ENCODE data around the gene KMT2B. TPM values are rescaled to one million over a fixed set of nuclear protein-coding genes. Genes with fewer than 3 reads are reported as not detected.

KMT2B gene
- total RNA-seq, 1 experiment from 2014 or later, result 66.6 TPM

DNA sequence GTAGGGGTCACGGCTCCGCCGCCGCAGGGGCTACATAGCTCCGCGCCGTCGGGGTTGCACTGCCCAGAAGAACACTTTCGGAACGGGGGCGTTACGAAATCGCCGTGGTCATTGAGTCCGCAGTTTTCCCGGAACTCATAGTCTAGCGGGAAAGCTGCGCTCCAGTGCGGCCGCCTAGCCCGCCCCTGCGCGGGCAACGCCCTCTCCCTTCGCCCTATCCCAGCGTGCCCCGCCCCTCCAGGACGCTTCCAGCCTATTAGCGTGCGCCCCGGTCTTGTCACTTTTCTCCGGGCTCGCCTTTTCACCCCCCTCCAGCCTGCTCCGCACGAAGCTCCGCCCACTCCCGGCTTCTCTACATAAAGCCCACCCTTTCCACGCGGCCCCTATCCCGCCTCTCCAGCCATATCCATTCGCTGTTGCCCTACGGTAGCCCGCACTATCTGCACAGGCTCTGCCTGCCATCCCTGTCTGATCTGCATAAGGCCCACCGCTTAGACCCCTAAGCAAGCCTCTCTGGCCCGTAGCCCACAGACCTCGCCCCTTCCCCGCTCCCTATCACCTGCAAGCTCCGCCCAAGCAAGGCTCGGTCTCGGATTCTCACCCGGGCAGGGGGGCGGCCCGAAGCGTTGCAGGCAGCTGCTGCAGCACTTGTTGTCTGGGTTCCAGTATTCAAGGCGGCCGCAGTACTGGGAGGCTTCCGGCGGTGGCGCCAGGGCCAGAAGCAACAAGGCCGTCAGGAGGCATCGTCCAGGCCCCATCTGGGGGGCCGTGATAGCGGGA is 22.8 kb downstream of the KMT2B start:
- POLR2A ChIA-PET, result interaction anchor here (0.5 to 1.3 kb wide), 18 partner anchors 10 to 1955 kb away, joined by 3 to 13 read pairs (median 4); partner anchors contain the start of genes COX6B1, HSPB6, PROSER3 and SYNE4
- CTCF ChIA-PET, result interaction anchor here (0.5 to 1.6 kb wide), 25 partner anchors 8 to 599 kb away, joined by 3 to 25 read pairs (median 3); partner anchors contain the start of genes COX6B1, LIN37 and PROSER3
- Mint-ChIP-seq H3K36me3 (peaks cover 21% of the 10 kb centered on the region), H3K4me1 (peaks cover 11% of the 10 kb centered on the region), H3K9me3 (no peaks in the 10 kb centered on the region), H3K27ac (peak overlapping the region; percentile 99), H3K4me3 (peak overlapping the region; percentile 81), H3K27me3 (ENCODE audit: low read depth) (no peaks in the 10 kb centered on the region)
- ATAC-seq (peak; percentile 76), DNase-seq (ENCODE audit: low spot score) (peak; percentile 99)
- TF ChIP-seq CBFB (CRISPR knock-in tag; IDR thresholded peaks at IDR 0.05; ENCODE audit: low read depth) (no peak), FOXP1 (CRISPR knock-in tag; IDR thresholded peaks at IDR 0.05; ENCODE audit: borderline replicate concordance) (peak; percentile 54; the same call in 1 of the 2 replicates), TCF7 (CRISPR knock-in tag; IDR thresholded peaks at IDR 0.05; ENCODE audit: low read depth) (no peak), ZNF416 (CRISPR knock-in tag; IDR thresholded peaks at IDR 0.05) (no peak), JUN (CRISPR knock-in tag; IDR thresholded peaks at IDR 0.05) (no peak), PREB (CRISPR knock-in tag; IDR thresholded peaks at IDR 0.05; ENCODE audit: borderline replicate concordance) (no peak), KAT7 (CRISPR knock-in tag; IDR thresholded peaks at IDR 0.05; ENCODE audit: borderline replicate concordance) (0 out of 2 replicates have a peak, but pooled peaks have one; percentile 16), ZNF423 (CRISPR knock-in tag; IDR thresholded peaks at IDR 0.05) (no peak), NFYB (CRISPR knock-in tag; conservative IDR thresholded peaks at IDR 0.05; ENCODE audit: low read depth) (peak; percentile 56), GABPB1 (CRISPR knock-in tag; IDR thresholded peaks at IDR 0.05) (peak; percentile 55; the same call in 1 of the 2 replicates), ZNF232 (CRISPR knock-in tag; IDR thresholded peaks at IDR 0.05) (peak; percentile 60), CREB1 (CRISPR knock-in tag; IDR thresholded peaks at IDR 0.05) (0 out of 2 replicates have a peak, but pooled peaks have one; percentile 52), ETV6 (CRISPR knock-in tag; IDR thresholded peaks at IDR 0.05) (peak; percentile 44), ZMAT4 (CRISPR knock-in tag; IDR thresholded peaks at IDR 0.05) (no peak), NR2C2 (CRISPR knock-in tag; IDR thresholded peaks at IDR 0.05) (no peak), PRRX2 (CRISPR knock-in tag; IDR thresholded peaks at IDR 0.05) (no peak), CTCF (IDR thresholded peaks at IDR 0.05) (no peak), SMAD4 (CRISPR knock-in tag; IDR thresholded peaks at IDR 0.05) (no peak), IRF1 (CRISPR knock-in tag; IDR thresholded peaks at IDR 0.05) (no peak; the same call in 1 of the 2 replicates), SMAD3 (CRISPR knock-in tag; IDR thresholded peaks at IDR 0.05; ENCODE audit: borderline replicate concordance) (no peak)
- TF ChIP-seq, protein P1, sequence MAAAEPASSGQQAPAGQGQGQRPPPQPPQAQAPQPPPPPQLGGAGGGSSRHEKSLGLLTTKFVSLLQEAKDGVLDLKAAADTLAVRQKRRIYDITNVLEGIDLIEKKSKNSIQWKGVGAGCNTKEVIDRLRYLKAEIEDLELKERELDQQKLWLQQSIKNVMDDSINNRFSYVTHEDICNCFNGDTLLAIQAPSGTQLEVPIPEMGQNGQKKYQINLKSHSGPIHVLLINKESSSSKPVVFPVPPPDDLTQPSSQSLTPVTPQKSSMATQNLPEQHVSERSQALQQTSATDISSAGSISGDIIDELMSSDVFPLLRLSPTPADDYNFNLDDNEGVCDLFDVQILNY (CRISPR knock-in tag; IDR thresholded peaks at IDR 0.05), result no peak; the same call in 1 of the 2 replicates
- TF ChIP-seq, protein P2, sequence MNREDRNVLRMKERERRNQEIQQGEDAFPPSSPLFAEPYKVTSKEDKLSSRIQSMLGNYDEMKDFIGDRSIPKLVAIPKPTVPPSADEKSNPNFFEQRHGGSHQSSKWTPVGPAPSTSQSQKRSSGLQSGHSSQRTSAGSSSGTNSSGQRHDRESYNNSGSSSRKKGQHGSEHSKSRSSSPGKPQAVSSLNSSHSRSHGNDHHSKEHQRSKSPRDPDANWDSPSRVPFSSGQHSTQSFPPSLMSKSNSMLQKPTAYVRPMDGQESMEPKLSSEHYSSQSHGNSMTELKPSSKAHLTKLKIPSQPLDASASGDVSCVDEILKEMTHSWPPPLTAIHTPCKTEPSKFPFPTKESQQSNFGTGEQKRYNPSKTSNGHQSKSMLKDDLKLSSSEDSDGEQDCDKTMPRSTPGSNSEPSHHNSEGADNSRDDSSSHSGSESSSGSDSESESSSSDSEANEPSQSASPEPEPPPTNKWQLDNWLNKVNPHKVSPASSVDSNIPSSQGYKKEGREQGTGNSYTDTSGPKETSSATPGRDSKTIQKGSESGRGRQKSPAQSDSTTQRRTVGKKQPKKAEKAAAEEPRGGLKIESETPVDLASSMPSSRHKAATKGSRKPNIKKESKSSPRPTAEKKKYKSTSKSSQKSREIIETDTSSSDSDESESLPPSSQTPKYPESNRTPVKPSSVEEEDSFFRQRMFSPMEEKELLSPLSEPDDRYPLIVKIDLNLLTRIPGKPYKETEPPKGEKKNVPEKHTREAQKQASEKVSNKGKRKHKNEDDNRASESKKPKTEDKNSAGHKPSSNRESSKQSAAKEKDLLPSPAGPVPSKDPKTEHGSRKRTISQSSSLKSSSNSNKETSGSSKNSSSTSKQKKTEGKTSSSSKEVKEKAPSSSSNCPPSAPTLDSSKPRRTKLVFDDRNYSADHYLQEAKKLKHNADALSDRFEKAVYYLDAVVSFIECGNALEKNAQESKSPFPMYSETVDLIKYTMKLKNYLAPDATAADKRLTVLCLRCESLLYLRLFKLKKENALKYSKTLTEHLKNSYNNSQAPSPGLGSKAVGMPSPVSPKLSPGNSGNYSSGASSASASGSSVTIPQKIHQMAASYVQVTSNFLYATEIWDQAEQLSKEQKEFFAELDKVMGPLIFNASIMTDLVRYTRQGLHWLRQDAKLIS (CRISPR knock-in tag; IDR thresholded peaks at IDR 0.05; ENCODE audit: borderline replicate concordance), result no peak
- TF ChIP-seq, protein P3, sequence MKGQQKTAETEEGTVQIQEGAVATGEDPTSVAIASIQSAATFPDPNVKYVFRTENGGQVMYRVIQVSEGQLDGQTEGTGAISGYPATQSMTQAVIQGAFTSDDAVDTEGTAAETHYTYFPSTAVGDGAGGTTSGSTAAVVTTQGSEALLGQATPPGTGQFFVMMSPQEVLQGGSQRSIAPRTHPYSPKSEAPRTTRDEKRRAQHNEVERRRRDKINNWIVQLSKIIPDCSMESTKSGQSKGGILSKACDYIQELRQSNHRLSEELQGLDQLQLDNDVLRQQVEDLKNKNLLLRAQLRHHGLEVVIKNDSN (CRISPR knock-in tag; IDR thresholded peaks at IDR 0.05), result no peak
- TF ChIP-seq, protein P4, sequence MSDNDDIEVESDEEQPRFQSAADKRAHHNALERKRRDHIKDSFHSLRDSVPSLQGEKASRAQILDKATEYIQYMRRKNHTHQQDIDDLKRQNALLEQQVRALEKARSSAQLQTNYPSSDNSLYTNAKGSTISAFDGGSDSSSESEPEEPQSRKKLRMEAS (CRISPR knock-in tag; IDR thresholded peaks at IDR 0.05), result peak; percentile 62
- TF ChIP-seq, protein P5, sequence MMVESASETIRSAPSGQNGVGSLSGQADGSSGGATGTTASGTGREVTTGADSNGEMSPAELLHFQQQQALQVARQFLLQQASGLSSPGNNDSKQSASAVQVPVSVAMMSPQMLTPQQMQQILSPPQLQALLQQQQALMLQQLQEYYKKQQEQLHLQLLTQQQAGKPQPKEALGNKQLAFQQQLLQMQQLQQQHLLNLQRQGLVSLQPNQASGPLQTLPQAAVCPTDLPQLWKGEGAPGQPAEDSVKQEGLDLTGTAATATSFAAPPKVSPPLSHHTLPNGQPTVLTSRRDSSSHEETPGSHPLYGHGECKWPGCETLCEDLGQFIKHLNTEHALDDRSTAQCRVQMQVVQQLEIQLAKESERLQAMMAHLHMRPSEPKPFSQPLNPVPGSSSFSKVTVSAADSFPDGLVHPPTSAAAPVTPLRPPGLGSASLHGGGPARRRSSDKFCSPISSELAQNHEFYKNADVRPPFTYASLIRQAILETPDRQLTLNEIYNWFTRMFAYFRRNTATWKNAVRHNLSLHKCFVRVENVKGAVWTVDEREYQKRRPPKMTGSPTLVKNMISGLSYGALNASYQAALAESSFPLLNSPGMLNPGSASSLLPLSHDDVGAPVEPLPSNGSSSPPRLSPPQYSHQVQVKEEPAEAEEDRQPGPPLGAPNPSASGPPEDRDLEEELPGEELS (CRISPR knock-in tag; IDR thresholded peaks at IDR 0.05), result no peak
